Measurements from ENCODE around the gene PLAGL2.
"Not testable (repeated sequence)": the region's sequence is repeated elsewhere in the genome, so short reads cannot be mapped to it uniquely, and the experiment has no call there.

PLAGL2 gene

GRCh38 chr20:32203356-32204204 lies 4.0 kb downstream of the PLAGL2 start:
- DNase-seq: no peak

- DNase-seq: no peak
Measured at GRCh38 chr20:32201977-32202363, 5.6 kb downstream of the PLAGL2 start.

- no peak for DNase-seq
Measured at GRCh38 chr20:32201296-32201976, 6.1 kb downstream of the PLAGL2 start.

GRCh38 chr20:32199006-32199405 lies 8.5 kb downstream of the PLAGL2 start:
- no peak for DNase-seq

GRCh38 chr20:32197136-32197535 lies 10.4 kb downstream of the PLAGL2 start:
- DNase-seq: not testable (repeated sequence)

- DNase-seq: not testable (repeated sequence)
Measured at GRCh38 chr20:32196613-32197012, 10.9 kb downstream of the PLAGL2 start.

GRCh38 chr20:32195581-32195980 lies 12.0 kb downstream of the PLAGL2 start:
- DNase-seq: no peak

- DNase-seq: no peak
Measured at GRCh38 chr20:32193996-32194395, 13.5 kb downstream of the PLAGL2 start.

- not testable (repeated sequence) for DNase-seq
Measured at GRCh38 chr20:32193336-32193735, 14.2 kb downstream of the PLAGL2 start.

GRCh38 chr20:32192698-32193097 lies 14.8 kb downstream of the PLAGL2 start:
- DNase-seq: no peak

- no peak for DNase-seq
Measured at GRCh38 chr20:32191873-32192272, 15.7 kb downstream of the PLAGL2 start.

GRCh38 chr20:32191422-32191821 lies 16.1 kb downstream of the PLAGL2 start:
- DNase-seq: no peak

GRCh38 chr20:32190616-32191415 lies 16.7 kb downstream of the PLAGL2 start:
- no peak for DNase-seq

- DNase-seq: no peak
Measured at GRCh38 chr20:32189691-32190615, 17.6 kb downstream of the PLAGL2 start.

- no peak for DNase-seq
Measured at GRCh38 chr20:32189123-32189410, 18.5 kb downstream of the PLAGL2 start.

- no peak for DNase-seq
Measured at GRCh38 chr20:32188376-32189122, 19.0 kb downstream of the PLAGL2 start.

- no peak for DNase-seq
Measured at GRCh38 chr20:32186506-32186905, 21.0 kb downstream of the PLAGL2 start.

- DNase-seq: no peak
Measured at GRCh38 chr20:32184961-32185603, 22.5 kb downstream of the PLAGL2 start.

GRCh38 chr20:32183947-32184635 lies 23.5 kb downstream of the PLAGL2 start:
- DNase-seq: no peak

GRCh38 chr20:32181606-32182005 lies 25.9 kb downstream of the PLAGL2 start:
- DNase-seq: no peak

GRCh38 chr20:32179934-32180333 lies 27.6 kb downstream of the PLAGL2 start:
- no peak for DNase-seq

Measured in SIG-M5 (cell line).